Neural cell (in vitro differentiated cells): Measurements from ENCODE around the gene DGKI.
"Not testable (repeated sequence)": the region's sequence is repeated elsewhere in the genome, so short reads cannot be mapped to it uniquely, and the experiment has no call there.

Experiments used
- CTCF ChIP-seq: fragments of 450-650 bp; IDR thresholded peaks from 2 replicates; pipeline ENCODE4 v1.5.1; 2014; ENCODE audit warnings: antibody characterized with exemption, mild to moderate bottlenecking, moderate library complexity; ENCODE audit not compliant: poor library complexity, severe bottlenecking
- MXI1 ChIP-seq: fragments of 450-650 bp; conservative IDR thresholded peaks from 2 replicates; pipeline ENCODE4 v1.6.1; 2014; ENCODE audit warnings: antibody characterized with exemption, mild to moderate bottlenecking; ENCODE audit not compliant: poor library complexity, severe bottlenecking
- POLR2AphosphoS5 ChIP-seq: IDR thresholded peaks from 2 replicates; pipeline ENCODE4 v1.6.1; 2012
- REST ChIP-seq: IDR thresholded peaks from 2 replicates; pipeline ENCODE4 v1.6.1; 2012; ENCODE audit warnings: borderline replicate concordance

GRCh38 chr7:137448572-137448971 is 398.2 kb downstream of the DGKI start:
- not testable (repeated sequence) for TF ChIP-seq CTCF, POLR2AphosphoS5, REST, MXI1
